HepG2 (cell line): ENCODE measurements around the gene HBD. TPM values are rescaled to one million over a fixed set of nuclear protein-coding genes. Genes with fewer than 3 reads are reported as not detected.

ENCODE experiments used
- ATAC-seq: fragments of 200-7000 bp; cut with Tn5 transposase; 3 replicates; pipeline ENCODE4 v1.9.1; 2020; ENCODE audit warnings: mild to moderate bottlenecking, moderate library complexity
- BruUV-seq: library from RNA; stranded (reverse); fragments of 400-500 nt; replicated peaks from 2 replicates; lab custom pipeline; 2021; lab: Mats Ljungman, UMichigan
- CTCF ChIA-PET: fragments of 300-600 bp; formaldehyde crosslinking; extraction: SDS; loops from one replicate; lab custom pipeline; 2021; ENCODE audit warnings: low total read pairs, inconsistent platforms, low intra/inter-chr PET ratio; lab: Yijun Ruan, JAX
- POLR2A ChIA-PET: fragments of 350-600 bp; sonication (Branson Sonifier 250); formaldehyde crosslinking; loops from one replicate; lab custom pipeline; 2020; ENCODE audit warnings: antibody characterized with exemption, inconsistent platforms; lab: Yijun Ruan, JAX
- DNase-seq: peaks from one replicate; pipeline ENCODE4 v3.0.0-alpha.2; 2015; ENCODE audit warnings: low spot score
- FAIRE-seq: peaks from 3 replicates; lab custom pipeline; 2011; peaks lifted over from hg19 to GRCh38; lab: Jason Lieb, UNC
- H2AFZ ChIP-seq: one replicate; pipeline ENCODE4 v1.6.1; 2011; ENCODE audit warnings: low read length, inconsistent platforms
- H3K27ac ChIP-seq: fragments of 300-600 bp; 3 replicates; pipeline ENCODE4 v1.8.0; 2011; ENCODE audit warnings: mixed run types, mild to moderate bottlenecking, mixed read lengths, low read length, inconsistent platforms; ENCODE audit not compliant: insufficient read depth; ENCODE audit errors: extremely low read length
- H3K27me3 ChIP-seq, 2 experiments: fragments of 200-600 bp in 1 of 2; 2 replicates in 1 of 2; 3 replicates in 1 of 2; pipeline versions ENCODE4 v1.6.0 to v1.8.0; 2011; ENCODE audit warnings: low read length in 2 of 2, mild to moderate bottlenecking in 2 of 2, moderate library complexity in 2 of 2, inconsistent platforms in 1 of 2; ENCODE audit not compliant: insufficient read depth in 2 of 2, control insufficient read depth in 1 of 2
- H3K36me3 ChIP-seq, 2 experiments: fragments of 200-600 bp in 1 of 2; replicated peaks in 1 of 2; 2 replicates in 1 of 2; 3 replicates in 1 of 2; pipeline versions ENCODE4 v1.5.1 to v1.8.0; 2011; ENCODE audit warnings: low read length in 2 of 2, inconsistent platforms in 1 of 2; ENCODE audit not compliant: insufficient read depth in 2 of 2, control insufficient read depth in 1 of 2
- H3K4me1 ChIP-seq: 2 replicates; pipeline ENCODE4 v1.5.1; 2012; ENCODE audit warnings: low read length, inconsistent platforms; ENCODE audit not compliant: insufficient read depth
- H3K4me2 ChIP-seq: 2 replicates; pipeline ENCODE4 v1.6.0; 2011; ENCODE audit warnings: low read depth, low read length, inconsistent platforms
- H3K4me3 ChIP-seq, 3 experiments: fragments of 200-600 bp in 1 of 3; sonication (generic), shearing (Covaris generic) in 1 of 3; replicated peaks in 1 of 3; 2 replicates each; pipeline ENCODE4 v1.5.1; 2011 to 2016; ENCODE audit warnings: low read length in 3 of 3, inconsistent platforms in 2 of 3, low read depth in 2 of 3, mild to moderate bottlenecking in 2 of 3, control low read depth in 1 of 3, mixed read lengths in 1 of 3; ENCODE audit not compliant: insufficient read depth in 1 of 3
- H3K79me2 ChIP-seq: one replicate; pipeline ENCODE4 v1.6.1; 2011; ENCODE audit warnings: low read length, inconsistent platforms; ENCODE audit not compliant: insufficient read depth
- H3K9ac ChIP-seq: 2 replicates; pipeline ENCODE4 v1.6.0; 2011; ENCODE audit warnings: mild to moderate bottlenecking, low read depth, low read length, inconsistent platforms; ENCODE audit not compliant: insufficient read depth
- H3K9me3 ChIP-seq: 2 replicates; pipeline ENCODE4 v1.5.1; 2012; ENCODE audit warnings: mild to moderate bottlenecking, low read length
- H4K20me1 ChIP-seq: 2 replicates; pipeline ENCODE4 v1.6.0; 2011; ENCODE audit warnings: inconsistent platforms, mild to moderate bottlenecking, low read length, moderate library complexity; ENCODE audit not compliant: insufficient read depth
- AGO1 ChIP-seq: fragments of 200-400 bp; formaldehyde crosslinking; IDR thresholded peaks from 2 replicates; pipeline ENCODE4 v1.6.1; 2017; ENCODE audit warnings: mild to moderate bottlenecking, low read depth, low read length, moderate library complexity; ENCODE audit not compliant: poor library complexity, severe bottlenecking
- CREM ChIP-seq, 2 experiments: sonication (generic) in 1 of 2; formaldehyde crosslinking in 1 of 2; IDR thresholded peaks; 2 replicates each; pipeline versions ENCODE4 v1.4.0 to v1.6.1; 2016 to 2020; ENCODE audit warnings: antibody characterized with exemption in 1 of 2, mild to moderate bottlenecking in 1 of 2, missing genetic modification reagents in 1 of 2
- ISL2 ChIP-seq: sonication (generic); formaldehyde crosslinking; IDR thresholded peaks from 2 replicates; pipeline ENCODE4 v1.5.0; 2020; ENCODE audit warnings: missing genetic modification reagents
- POGZ ChIP-seq: sonication (generic); formaldehyde crosslinking; IDR thresholded peaks from 2 replicates; pipeline ENCODE4 v1.4.0; 2020; ENCODE audit warnings: mild to moderate bottlenecking, missing genetic modification reagents
- TCF7L2 ChIP-seq: IDR thresholded peaks from 2 replicates; pipeline ENCODE4 v1.6.1; 2011; ENCODE audit warnings: mild to moderate bottlenecking, low read depth, low read length, moderate library complexity
- ZNF570 ChIP-seq: sonication (generic); formaldehyde crosslinking; IDR thresholded peaks from 2 replicates; pipeline ENCODE4 v1.4.0; 2020; ENCODE audit warnings: mild to moderate bottlenecking, missing genetic modification reagents, borderline replicate concordance
- whole genome bisulfite sequencing: methylation state at CpG from one replicate; pipeline ENCODE4 v1.1.6; 2017; ENCODE audit warnings: low lambda C conversion rate; 5-methylcytosine and 5-hydroxymethylcytosine counted together
- in situ Hi-C: cut with HindIII; loops from 2 replicates; pipeline ENCODE4 v1.10.0; 2017; ENCODE audit warnings: low pct_unique_long_range_greater_than_20kb; ENCODE audit not compliant: extremely low pct_ligation_motif_present
- intact Hi-C: fragments of 100-400 bp; cut with micrococcal nuclease; formaldehyde crosslinking; loops from one replicate; pipeline ENCODE4 v1.10.0; 2022; ENCODE audit not compliant: unreplicated experiment
- polyA plus RNA-seq, 8 experiments: library from polyadenylated mRNA; depleted of rRNA in 3 of 8; stranded (reverse) in 7 of 8; unstranded in 1 of 8; fragments of >200 nt; fragmentation: Illumina TruSeq in 4 of 8; extraction: Trizol in 4 of 8; gene quantifications; 2 replicates each; pipeline versions ENCODE4 v1.2.1 to v1.2.3, GENCODE V29; 2011 to 2016; ENCODE audit warnings: low read depth in 4 of 8, missing spikeins in 1 of 8, mixed read lengths in 1 of 8; ENCODE audit not compliant: insufficient read depth in 1 of 8
- total RNA-seq, 5 experiments: library from RNA; depleted of rRNA; stranded (reverse); fragments of >200 nt; fragmentation: Illumina TruSeq; extraction: Trizol; gene quantifications; 2 replicates each; pipeline ENCODE4 v1.2.3, GENCODE V29; 2016; ENCODE audit warnings: low read depth in 1 of 5

The HBD gene
- total and polyA plus RNA-seq, 2 of the 13 experiments (the other 11 are each of a cell fraction or from before 2014, with no cell fraction given), result not detected

DNA sequence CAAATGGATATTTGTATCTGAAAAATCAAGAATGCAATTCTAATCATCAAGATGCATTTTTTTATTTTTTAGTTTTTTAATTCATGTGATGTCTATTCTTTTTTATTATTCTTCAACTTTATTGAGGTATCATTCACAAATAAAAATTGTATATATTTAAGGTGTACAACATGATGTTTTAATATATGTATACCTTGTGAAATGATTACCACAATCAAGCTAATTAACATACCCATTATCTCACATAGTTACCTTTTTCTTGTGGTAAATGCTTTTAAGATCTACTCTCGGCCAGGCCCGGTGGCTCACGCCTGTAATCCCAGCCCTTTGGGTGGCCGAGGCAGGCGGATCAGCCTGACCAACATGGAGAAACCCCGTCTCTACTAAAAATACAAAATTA, 11.1 kb downstream of the HBD start:
- Histone ChIP-seq H3K4me1 (no peaks in the 10 kb centered on the region), H3K4me2 (no peak overlapping the region), H4K20me1 (no peaks in the 10 kb centered on the region), H3K36me3 (no peaks in the 10 kb centered on the region), H2AFZ (no peak overlapping the region), H3K27ac (no peak overlapping the region), H3K9ac (no peak overlapping the region), H3K79me2 (no peaks in the 10 kb centered on the region), H3K4me3 (no peak overlapping the region), H3K27me3 (peaks cover 0 to 3% of the 10 kb centered on the region in 2 experiments; a peak in 1 of 5 replicates), H3K9me3 (no peaks in the 10 kb centered on the region)
- DNase-seq (no peak), ATAC-seq (no peak), FAIRE-seq (no peak)
- CTCF ChIA-PET, result no interaction called here
- POLR2A ChIA-PET, result no interaction called here
- 5% methylated on average over 6 of the region's 6 CpGs for WGBS
- BruUV-seq, result no TSS peak
- intact Hi-C loops (no loop called here), in situ Hi-C loops (no loop called here)
- no peak for TF ChIP-seq CREM (IDR thresholded peaks at IDR 0.05)
- TF ChIP-seq CREM (CRISPR knock-in tag; IDR thresholded peaks at IDR 0.05), result no peak
- no peak for TF ChIP-seq ISL2 (CRISPR knock-in tag)
- TF ChIP-seq AGO1, result no peak

DNA sequence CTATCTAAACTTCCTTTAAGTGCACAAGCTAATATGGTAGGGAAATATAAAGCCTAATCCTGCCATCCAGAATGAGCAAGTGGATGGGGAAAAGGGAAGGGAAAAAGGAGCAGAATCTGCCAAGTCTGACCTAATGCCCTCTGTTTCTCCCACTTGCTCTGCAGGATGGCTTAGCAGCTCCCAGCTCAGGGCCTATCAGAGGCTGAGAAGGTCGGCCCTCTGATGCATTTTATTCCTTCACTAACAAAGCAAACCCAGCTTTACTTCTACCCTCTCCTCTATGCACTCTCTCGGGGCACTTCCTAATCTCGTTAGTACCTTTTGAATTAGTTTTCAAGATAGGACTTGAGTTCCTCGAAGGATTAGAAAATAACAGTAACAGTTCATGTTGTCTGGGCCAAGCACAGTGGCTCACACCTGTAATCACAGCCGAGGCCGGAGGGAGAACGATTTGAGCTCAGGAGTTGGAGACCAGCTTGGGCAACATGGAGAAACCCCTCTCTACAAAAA, 23.9 kb downstream of the HBD start:
- H2AFZ ChIP-seq, result no peak overlapping the region
- H3K4me2 ChIP-seq, result no peak overlapping the region
- no peak for DNase-seq
- 0% methylated on average over 7 of the region's 7 CpGs for WGBS
- POLR2A ChIA-PET, result no interaction called here
- ATAC-seq, result no peak
- no peaks in the 10 kb centered on the region for H3K79me2 ChIP-seq
- no peaks in the 10 kb centered on the region for H3K27me3 ChIP-seq
- CTCF ChIA-PET, result no interaction called here
- no peaks in the 10 kb centered on the region for H4K20me1 ChIP-seq
- no peak overlapping the region for H3K4me3 ChIP-seq
- BruUV-seq, result no TSS peak
- no peaks in the 10 kb centered on the region for H3K36me3 ChIP-seq
- no peak for FAIRE-seq
- no peaks in the 10 kb centered on the region for H3K4me1 ChIP-seq
- H3K9me3 ChIP-seq, result no peaks in the 10 kb centered on the region
- H3K27ac ChIP-seq, result no peak overlapping the region
- intact Hi-C loops (no loop called here), in situ Hi-C loops (no loop called here)
- TF ChIP-seq TCF7L2, result no peak
- TF ChIP-seq POGZ (CRISPR knock-in tag), result no peak
- TF ChIP-seq ZNF570 (CRISPR knock-in tag), result no peak
- H3K9ac ChIP-seq, result no peak overlapping the region
